GM19463 (cell line): ENCODE data around the gene DUXB.
A peak's percentile ranks its signal among the peaks of the same experiment; 100 is the strongest.

Experiments
- ATAC-seq: cut with Tn5 transposase; IDR thresholded peaks from one replicate; pipeline ENCODE4 v1.9.1; 2021; ENCODE audit warnings: mild to moderate bottlenecking, moderate library complexity; ENCODE audit not compliant: unreplicated experiment

Gene DUXB

GRCh38 chr16:75667503-75667902 is 33.8 kb downstream of the DUXB start:
- ATAC-seq, result no peak

DNA sequence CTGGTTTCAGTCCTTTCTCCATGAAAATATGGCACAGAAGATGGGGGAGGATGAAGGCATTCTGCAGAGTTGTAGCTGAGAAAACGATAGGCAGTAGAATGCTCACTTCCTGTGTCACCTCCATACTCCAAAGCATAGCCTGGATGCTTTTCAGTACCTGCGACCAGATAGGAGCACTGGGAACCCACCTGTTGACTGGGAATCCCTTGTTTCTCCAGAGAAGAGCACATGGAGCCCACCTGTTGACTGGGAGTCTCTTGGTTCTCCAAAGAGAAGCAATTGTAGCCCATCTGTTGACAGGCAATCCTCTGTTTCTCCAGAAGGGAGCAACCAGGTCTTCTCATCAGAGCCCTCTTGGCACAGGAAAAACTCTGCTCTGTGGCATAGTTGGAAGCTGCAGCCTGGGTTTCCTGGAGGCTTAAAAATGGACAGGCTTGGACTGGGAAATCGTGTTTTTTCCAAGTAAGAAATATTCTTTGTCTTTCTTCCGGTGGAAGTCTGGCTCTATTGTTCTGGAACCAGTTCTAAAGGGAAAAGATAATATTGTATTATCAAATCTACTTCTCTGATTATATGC is 40.4 kb downstream of the DUXB start:
- ATAC-seq, result no peak

DNA sequence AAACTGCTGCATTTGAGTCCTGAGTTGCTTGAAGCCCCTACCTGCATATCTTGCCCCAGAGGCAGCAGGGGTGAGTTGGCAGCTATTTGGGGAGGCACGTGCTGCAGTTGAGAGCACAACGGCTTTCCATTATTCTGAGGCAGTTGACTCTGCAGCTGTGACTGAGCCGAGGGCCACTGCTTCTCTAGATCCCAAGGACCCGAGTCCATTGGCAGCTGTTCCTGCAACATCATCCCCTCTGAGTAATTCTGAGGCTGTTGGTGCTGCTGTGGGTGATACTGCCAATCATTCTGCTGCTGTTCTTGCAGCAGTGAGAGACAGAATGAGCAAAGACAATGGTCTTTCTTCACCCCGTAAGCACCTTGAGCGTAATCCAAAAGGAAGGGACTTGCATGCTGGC is 40.9 kb downstream of the DUXB start:
- ATAC-seq, result no peak

DNA sequence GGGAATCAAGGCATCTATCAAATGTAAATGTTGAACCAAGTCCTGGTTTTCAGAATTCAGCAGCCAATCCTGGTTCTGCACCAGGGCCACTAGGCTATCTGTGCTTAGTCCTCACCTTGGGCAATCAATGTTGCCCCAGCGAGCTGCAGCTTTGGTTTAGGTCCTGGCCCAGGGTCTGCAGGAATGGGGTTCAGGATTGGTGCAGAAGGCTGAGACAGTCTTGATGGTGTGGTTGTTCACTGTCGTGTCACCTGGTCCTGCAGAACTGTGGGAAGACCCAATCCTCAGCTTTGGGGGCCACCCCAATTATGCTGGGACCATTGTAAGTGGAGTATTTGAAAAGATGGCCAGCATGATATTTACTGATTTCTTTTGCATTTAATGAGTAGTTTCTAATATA is 43.1 kb downstream of the DUXB start:
- no peak for ATAC-seq

- no peak for ATAC-seq
Measured at GRCh38 chr16:75653922-75654321, 47.3 kb downstream of the DUXB start.

DNA sequence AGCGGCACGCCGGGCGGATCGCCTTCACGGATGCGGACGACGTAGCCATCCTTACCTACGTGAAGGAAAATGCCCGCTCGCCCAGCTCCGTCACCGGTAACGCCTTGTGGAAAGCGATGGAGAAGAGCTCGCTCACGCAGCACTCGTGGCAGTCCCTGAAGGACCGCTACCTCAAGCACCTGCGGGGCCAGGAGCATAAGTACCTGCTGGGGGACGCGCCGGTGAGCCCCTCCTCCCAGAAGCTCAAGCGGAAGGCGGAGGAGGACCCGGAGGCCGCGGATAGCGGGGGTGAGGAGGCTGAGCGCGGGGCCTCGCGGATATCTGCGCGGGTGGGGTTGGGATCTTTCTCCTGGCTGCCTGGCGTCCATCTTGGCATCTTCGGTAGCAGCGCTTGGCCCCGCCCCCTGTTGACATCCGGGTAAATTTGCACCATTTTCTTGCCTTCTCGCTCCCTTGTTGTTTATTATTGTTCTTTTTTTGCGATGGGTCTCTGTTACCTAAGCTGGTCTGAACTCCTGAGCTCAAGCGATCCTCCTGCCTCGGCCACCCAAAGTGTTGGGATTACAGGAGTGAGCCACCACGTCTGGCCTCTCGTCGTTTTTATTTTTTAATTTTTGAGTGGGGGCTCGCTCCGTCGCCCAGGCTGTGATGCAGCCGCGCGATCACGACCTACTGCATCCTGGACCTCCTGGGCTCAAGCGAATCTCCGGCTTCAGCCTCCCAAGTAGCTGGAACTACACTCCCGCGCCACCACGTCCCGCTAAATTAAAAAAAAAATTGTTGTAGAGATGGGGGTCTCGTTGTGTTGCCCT is 52.8 kb downstream of the DUXB start:
- peak; percentile 21 for ATAC-seq

GRCh38 chr16:75647492-75648264 is 53.6 kb downstream of the DUXB start, which contains the start of the genes KARS1 and TERF2IP:
TSS of gene KARS1 (minus strand) at chr16:75647665. CDS start at chr16:75647639, 26 bp downstream.
TSS of gene TERF2IP (plus strand) at chr16:75647773. CDS start at chr16:75647883, 110 bp downstream.
- ATAC-seq, result peak; percentile 82

- ATAC-seq, result peak; percentile 16
Measured at GRCh38 chr16:75647112-75647491, 54.2 kb downstream of the DUXB start.

GRCh38 chr16:75644240-75645012 is 56.8 kb downstream of the DUXB start:
- no peak for ATAC-seq
